ENCODE measurements around the gene TRAPPC6A.

Gene TRAPPC6A

DNA sequence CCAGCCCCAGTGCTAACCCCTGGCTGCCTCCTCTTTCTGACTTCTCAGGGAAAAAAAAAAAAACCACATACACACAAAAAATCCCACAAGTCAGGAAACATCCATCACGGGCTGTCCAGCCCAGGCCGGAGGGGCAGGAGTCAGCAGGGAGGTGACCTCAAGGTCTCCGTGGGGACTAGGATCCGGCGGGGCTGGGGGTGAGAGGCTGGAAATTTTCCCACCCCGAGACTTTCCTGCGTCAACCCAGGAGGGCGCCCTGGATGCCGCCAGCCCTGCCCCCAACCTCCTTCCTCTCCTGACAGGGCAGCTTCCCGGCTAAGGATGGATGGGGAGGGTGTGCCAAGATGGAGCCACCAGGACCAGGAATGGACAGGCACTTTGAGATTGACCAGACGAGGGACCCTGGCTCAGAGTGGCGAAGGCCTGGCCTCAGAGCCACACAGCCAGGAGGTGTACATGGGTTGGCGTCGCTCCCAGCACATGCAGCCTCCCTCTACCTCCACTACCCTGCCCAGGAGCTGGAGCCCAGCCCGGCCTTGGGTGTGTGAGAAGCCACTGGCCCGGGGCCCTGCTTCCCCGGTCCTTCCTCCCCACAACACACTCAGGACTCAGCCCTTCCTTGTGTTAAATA is 33.8 kb upstream of the TRAPPC6A start:
- no peaks in the 10 kb centered on the region for H3K9me3 ChIP-seq (ENCODE audit: control insufficient read depth, low read depth, low read length)
- H3K27ac ChIP-seq (ENCODE audit: low read length): no peak overlapping the region
- no peaks in the 10 kb centered on the region for H3K4me1 ChIP-seq (ENCODE audit: control insufficient read depth, low read depth, low read length)
- no peaks in the 10 kb centered on the region for H3K36me3 ChIP-seq (ENCODE audit: control insufficient read depth, low read depth, low read length)
- H3K9ac ChIP-seq (ENCODE audit: low read length): no peak overlapping the region
- no peak overlapping the region for H3K4me3 ChIP-seq (ENCODE audit: low read length)
- H3K27me3 ChIP-seq (ENCODE audit: control insufficient read depth, insufficient read depth, low read length): peaks cover 30% of the 10 kb centered on the region

DNA sequence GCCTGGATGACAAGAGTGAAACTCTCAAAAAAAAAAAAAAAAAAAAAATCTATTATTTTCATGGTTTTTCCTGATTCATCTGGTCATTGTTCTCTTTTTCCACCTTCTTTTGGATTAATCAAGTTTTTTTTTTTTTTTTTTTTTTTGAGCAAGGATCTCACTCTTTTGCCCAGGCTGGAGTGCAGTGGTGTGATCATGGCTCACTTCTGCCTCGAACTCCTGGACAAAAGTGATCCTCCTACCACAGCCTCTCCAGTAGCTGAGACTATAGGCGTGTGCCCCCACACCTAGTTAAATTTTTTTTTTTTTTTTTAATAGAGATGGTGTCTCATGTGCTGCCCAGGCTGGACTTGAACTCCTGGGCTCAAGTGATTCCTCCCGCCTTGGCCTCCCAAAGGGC is 28.3 kb upstream of the TRAPPC6A start:
- no peaks in the 10 kb centered on the region for H3K4me1 ChIP-seq (ENCODE audit: control insufficient read depth, low read depth, low read length)
- H3K27me3 ChIP-seq (ENCODE audit: control insufficient read depth, insufficient read depth, low read length): peaks cover 4% of the 10 kb centered on the region
- no peaks in the 10 kb centered on the region for H3K36me3 ChIP-seq (ENCODE audit: control insufficient read depth, low read depth, low read length)
- no peak overlapping the region for H3K27ac ChIP-seq (ENCODE audit: low read length)
- H3K9me3 ChIP-seq (ENCODE audit: control insufficient read depth, low read depth, low read length): no peaks in the 10 kb centered on the region
- H3K4me3 ChIP-seq (ENCODE audit: low read length): no peak overlapping the region
- no peak overlapping the region for H3K9ac ChIP-seq (ENCODE audit: low read length)

DNA sequence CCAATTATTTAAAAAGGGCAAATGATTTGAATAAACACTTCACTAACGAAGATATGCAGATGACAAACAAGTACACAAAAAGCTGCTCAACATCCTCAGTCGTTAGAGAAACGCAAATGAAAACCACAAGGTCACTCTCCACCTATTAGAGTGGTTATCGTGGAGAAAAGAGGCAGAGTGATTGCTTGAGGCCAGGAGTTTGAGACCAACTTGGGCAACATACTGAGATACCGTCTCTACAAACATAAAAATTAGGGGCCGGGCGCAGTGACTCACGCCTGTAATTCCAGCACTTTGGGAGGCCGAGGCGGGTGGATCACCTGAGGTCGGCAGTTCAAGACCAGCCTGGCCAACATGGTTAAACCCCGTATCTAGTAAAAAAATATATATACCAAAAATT is 27.8 kb upstream of the TRAPPC6A start:
- no peak overlapping the region for H3K9ac ChIP-seq (ENCODE audit: low read length)
- H3K4me3 ChIP-seq (ENCODE audit: low read length): no peak overlapping the region
- no peaks in the 10 kb centered on the region for H3K4me1 ChIP-seq (ENCODE audit: control insufficient read depth, low read depth, low read length)
- no peaks in the 10 kb centered on the region for H3K9me3 ChIP-seq (ENCODE audit: control insufficient read depth, low read depth, low read length)
- H3K27ac ChIP-seq (ENCODE audit: low read length): no peak overlapping the region
- no peaks in the 10 kb centered on the region for H3K36me3 ChIP-seq (ENCODE audit: control insufficient read depth, low read depth, low read length)
- peaks cover 4% of the 10 kb centered on the region for H3K27me3 ChIP-seq (ENCODE audit: control insufficient read depth, insufficient read depth, low read length)

DNA sequence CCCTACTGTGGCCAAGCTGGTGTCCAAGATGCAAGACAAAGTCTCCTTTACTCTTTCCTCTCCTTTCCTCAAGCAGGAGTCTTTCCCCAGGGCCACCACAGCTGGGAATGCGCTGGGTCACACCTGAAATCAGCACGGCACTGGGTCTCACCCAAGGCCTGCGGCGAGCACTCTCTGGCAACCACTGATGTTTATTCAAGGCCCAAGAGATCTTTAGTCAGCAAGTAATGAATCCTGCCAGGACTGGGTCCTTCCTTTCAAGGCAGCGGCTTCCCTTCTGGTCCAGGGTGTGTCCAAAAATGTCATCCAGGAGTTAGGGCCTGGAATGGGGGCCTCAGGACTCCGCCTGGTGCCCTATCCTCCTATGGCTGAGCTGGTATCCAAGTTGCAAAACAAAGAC is 24.6 kb upstream of the TRAPPC6A start:
- H3K27me3 ChIP-seq (ENCODE audit: control insufficient read depth, insufficient read depth, low read length): no peaks in the 10 kb centered on the region
- no peak overlapping the region for H3K9ac ChIP-seq (ENCODE audit: low read length)
- no peaks in the 10 kb centered on the region for H3K4me1 ChIP-seq (ENCODE audit: control insufficient read depth, low read depth, low read length)
- no peak overlapping the region for H3K27ac ChIP-seq (ENCODE audit: low read length)
- no peaks in the 10 kb centered on the region for H3K36me3 ChIP-seq (ENCODE audit: control insufficient read depth, low read depth, low read length)
- H3K4me3 ChIP-seq (ENCODE audit: low read length): no peak overlapping the region
- H3K9me3 ChIP-seq (ENCODE audit: control insufficient read depth, low read depth, low read length): no peaks in the 10 kb centered on the region

DNA sequence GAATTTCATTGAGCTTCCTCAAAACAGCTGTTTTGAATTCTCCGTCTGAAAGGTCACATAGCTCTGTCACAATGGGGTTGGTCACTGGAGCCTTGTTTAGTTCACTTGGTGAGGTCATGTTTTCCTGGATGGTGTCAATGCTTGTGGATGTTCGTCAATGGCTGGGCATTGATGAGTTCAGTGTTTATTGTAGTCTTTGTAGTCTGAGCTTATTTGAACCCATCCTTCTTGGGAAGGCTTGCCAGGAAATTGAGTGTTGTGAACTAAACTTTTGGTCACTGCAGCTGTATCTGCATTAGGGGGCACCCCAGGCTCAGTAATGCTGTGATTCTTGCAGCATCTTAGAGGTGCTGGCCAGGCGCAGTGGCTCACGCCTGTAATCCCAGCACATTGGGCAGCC is 22.5 kb upstream of the TRAPPC6A start:
- Histone ChIP-seq H3K27ac (ENCODE audit: low read length) (no peak overlapping the region), H3K4me1 (ENCODE audit: control insufficient read depth, low read depth, low read length) (no peaks in the 10 kb centered on the region), H3K36me3 (ENCODE audit: control insufficient read depth, low read depth, low read length) (no peaks in the 10 kb centered on the region), H3K9ac (ENCODE audit: low read length) (no peak overlapping the region), H3K9me3 (ENCODE audit: control insufficient read depth, low read depth, low read length) (no peaks in the 10 kb centered on the region), H3K27me3 (ENCODE audit: control insufficient read depth, insufficient read depth, low read length) (no peaks in the 10 kb centered on the region), H3K4me3 (ENCODE audit: low read length) (no peak overlapping the region)

DNA sequence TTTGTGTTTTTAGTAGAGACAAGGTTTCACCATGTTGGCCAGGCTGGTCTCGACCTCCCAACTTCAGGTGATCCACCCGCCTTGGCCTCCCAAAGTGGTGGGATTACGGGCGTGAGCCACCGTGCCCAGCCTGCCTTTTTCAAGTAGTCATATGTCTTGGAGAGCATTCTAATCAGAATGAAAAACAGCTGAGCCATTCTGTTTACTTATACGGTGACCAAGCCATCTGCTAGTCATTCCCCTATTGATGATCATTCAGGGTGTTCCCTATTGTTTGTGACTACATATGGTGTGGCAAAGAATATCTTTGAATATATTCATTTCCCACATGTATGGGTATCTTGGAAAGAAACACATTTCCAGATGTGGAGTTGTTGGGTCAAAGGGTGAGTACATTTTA is 17.7 kb upstream of the TRAPPC6A start:
- Histone ChIP-seq H3K27me3 (ENCODE audit: control insufficient read depth, insufficient read depth, low read length) (no peaks in the 10 kb centered on the region), H3K27ac (ENCODE audit: low read length) (no peak overlapping the region), H3K9ac (ENCODE audit: low read length) (no peak overlapping the region), H3K4me3 (ENCODE audit: low read length) (no peak overlapping the region), H3K36me3 (ENCODE audit: control insufficient read depth, low read depth, low read length) (no peaks in the 10 kb centered on the region), H3K4me1 (ENCODE audit: control insufficient read depth, low read depth, low read length) (no peaks in the 10 kb centered on the region), H3K9me3 (ENCODE audit: control insufficient read depth, low read depth, low read length) (no peaks in the 10 kb centered on the region)

DNA sequence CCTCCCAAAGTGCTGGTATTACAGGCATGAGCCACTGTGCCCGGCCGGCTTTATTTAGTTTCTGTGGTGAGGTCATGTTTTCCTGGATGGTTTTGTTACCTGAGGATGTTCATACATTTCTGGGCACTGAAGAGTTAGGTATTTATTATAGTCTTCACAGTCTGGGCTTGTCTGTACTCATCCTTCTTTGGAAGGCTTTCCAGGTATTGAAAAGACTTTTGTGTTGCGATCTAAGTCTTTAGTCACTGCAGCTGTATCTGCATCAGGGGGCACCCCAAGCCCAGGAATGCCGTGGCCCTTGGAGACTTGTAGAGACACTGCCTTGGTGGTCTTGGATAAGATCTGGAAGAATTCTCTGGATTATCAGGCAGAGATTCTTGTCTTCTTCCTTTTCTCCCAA is 13.3 kb upstream of the TRAPPC6A start:
- no peak overlapping the region for H3K4me3 ChIP-seq (ENCODE audit: low read length)
- no peaks in the 10 kb centered on the region for H3K36me3 ChIP-seq (ENCODE audit: control insufficient read depth, low read depth, low read length)
- H3K27me3 ChIP-seq (ENCODE audit: control insufficient read depth, insufficient read depth, low read length): no peaks in the 10 kb centered on the region
- H3K27ac ChIP-seq (ENCODE audit: low read length): no peak overlapping the region
- no peaks in the 10 kb centered on the region for H3K9me3 ChIP-seq (ENCODE audit: control insufficient read depth, low read depth, low read length)
- no peak overlapping the region for H3K9ac ChIP-seq (ENCODE audit: low read length)
- no peaks in the 10 kb centered on the region for H3K4me1 ChIP-seq (ENCODE audit: control insufficient read depth, low read depth, low read length)

DNA sequence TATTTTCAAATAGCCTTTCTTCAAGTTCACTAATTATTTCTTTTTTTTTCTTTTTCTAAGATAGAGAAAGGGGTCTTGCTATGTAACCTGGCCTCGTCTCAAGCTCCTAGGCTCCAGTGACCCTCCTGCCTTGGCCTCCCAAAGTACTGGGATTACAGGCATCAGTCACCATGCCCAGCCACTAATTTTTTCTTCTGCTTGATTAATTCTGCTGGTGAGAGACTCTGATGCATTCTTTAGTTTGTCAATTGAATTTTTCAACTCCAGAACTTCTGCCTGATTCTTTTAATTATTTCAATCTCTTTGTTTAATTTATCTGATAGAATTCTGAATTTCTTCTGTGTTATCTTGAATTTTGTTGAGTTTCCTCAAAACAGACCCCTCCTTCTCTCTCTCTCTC is 11.9 kb upstream of the TRAPPC6A start:
- H3K9me3 ChIP-seq (ENCODE audit: control insufficient read depth, low read depth, low read length): no peaks in the 10 kb centered on the region
- H3K36me3 ChIP-seq (ENCODE audit: control insufficient read depth, low read depth, low read length): no peaks in the 10 kb centered on the region
- H3K27ac ChIP-seq (ENCODE audit: low read length): no peak overlapping the region
- no peaks in the 10 kb centered on the region for H3K27me3 ChIP-seq (ENCODE audit: control insufficient read depth, insufficient read depth, low read length)
- H3K4me3 ChIP-seq (ENCODE audit: low read length): no peak overlapping the region
- H3K4me1 ChIP-seq (ENCODE audit: control insufficient read depth, low read depth, low read length): no peaks in the 10 kb centered on the region
- no peak overlapping the region for H3K9ac ChIP-seq (ENCODE audit: low read length)

DNA sequence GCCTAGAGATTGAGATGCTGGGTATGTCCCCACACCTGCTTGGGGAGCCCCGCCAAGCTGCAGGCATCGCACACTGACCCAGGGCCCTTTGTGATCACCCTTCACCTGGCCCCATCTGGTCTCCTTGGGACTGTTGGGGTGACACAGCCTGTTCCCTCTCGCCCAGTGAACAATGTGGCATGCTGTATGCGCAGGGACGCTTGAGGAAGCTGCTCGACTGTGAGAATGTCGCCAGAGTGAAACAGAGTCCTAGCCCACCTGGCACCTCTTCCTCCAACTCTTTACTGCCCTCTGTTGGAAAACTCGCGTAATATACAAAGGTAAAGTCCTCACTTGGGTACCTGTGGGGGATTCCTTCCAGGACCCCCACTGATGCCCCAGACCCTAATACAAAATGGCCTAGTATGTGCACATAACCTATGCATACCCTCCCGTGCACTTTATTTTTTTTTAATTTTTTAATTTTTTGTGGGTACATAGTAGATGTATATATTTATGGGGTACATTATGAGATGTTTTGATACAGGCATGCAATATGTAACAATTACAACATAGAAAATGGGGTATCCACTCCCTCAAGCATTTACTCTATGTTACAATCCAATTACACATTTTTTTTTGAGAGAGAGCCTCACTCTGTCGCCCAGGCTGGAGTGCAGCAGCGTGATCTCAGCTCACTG is 9.5 kb upstream of the TRAPPC6A start:
- H3K9me3 ChIP-seq (ENCODE audit: control insufficient read depth, low read depth, low read length): no peaks in the 10 kb centered on the region
- H3K4me1 ChIP-seq (ENCODE audit: control insufficient read depth, low read depth, low read length): no peaks in the 10 kb centered on the region
- H3K27ac ChIP-seq (ENCODE audit: low read length): no peak overlapping the region
- no peaks in the 10 kb centered on the region for H3K27me3 ChIP-seq (ENCODE audit: control insufficient read depth, insufficient read depth, low read length)
- H3K4me3 ChIP-seq (ENCODE audit: low read length): no peak overlapping the region
- H3K9ac ChIP-seq (ENCODE audit: low read length): no peak overlapping the region
- no peaks in the 10 kb centered on the region for H3K36me3 ChIP-seq (ENCODE audit: control insufficient read depth, low read depth, low read length)

DNA sequence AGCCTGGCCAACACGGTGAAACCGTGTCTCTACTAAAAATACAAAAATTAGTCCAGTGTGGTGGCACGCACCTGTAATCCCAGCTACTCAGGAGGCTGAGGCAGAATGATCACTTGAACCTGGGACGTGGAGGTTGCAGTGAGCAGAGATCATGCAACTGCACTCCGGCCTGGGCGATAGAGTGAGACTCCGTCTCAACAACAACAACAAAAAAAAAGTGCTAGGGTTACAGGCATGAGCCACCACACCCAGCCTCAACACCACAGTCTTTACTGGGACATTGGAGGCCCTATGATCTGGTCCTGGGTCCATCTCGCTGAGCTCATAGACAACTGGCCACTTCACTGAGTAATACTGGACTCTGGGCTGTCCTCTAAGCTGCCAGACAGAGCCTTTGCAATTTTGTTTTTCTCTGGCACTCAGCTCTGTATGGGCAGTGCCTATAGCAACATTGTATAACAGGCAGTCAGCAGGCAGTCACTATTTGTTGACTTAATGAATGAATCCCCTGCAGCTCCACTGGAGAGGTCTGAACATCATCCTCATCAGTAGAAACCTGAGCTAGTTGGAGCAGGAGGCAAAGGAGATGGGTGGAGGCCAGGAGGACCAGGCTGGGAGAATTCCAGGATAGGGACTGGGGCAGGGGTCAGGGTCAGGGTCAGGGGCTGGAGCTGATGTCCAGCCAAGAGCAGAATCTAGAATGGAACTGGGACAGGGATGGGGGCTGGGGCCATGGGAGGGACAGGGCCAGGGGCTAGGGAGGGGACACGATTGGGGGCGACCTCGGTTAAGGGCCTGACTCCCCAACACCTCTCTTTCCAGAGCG is 8.7 kb upstream of the TRAPPC6A start:
- Histone ChIP-seq H3K9ac (ENCODE audit: low read length) (no peak overlapping the region), H3K4me1 (ENCODE audit: control insufficient read depth, low read depth, low read length) (no peaks in the 10 kb centered on the region), H3K4me3 (ENCODE audit: low read length) (no peak overlapping the region), H3K27me3 (ENCODE audit: control insufficient read depth, insufficient read depth, low read length) (no peaks in the 10 kb centered on the region), H3K9me3 (ENCODE audit: control insufficient read depth, low read depth, low read length) (no peaks in the 10 kb centered on the region), H3K36me3 (ENCODE audit: control insufficient read depth, low read depth, low read length) (no peaks in the 10 kb centered on the region), H3K27ac (ENCODE audit: low read length) (no peak overlapping the region)

DNA sequence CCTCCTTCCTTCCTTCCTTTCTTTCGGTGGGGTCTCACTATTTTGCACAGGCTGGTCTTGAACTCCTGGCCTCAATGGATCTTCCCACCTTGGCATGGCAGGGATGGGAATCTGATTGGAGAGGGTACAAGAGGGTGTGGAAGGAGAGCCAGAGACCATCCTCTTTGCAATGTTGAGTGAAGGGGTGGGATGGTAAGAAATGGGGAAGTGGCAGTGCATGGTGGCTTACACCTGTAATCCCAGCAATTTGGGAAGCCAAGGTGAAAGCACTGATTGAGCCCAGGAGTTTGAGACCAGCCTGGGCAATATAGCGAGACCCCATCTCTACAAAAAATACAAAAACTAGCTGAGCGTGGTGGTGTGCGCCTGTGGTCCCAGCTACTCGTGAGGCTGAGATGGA is 6.1 kb upstream of the TRAPPC6A start:
- no peaks in the 10 kb centered on the region for H3K4me1 ChIP-seq (ENCODE audit: control insufficient read depth, low read depth, low read length)
- H3K27ac ChIP-seq (ENCODE audit: low read length): no peak overlapping the region
- H3K36me3 ChIP-seq (ENCODE audit: control insufficient read depth, low read depth, low read length): no peaks in the 10 kb centered on the region
- H3K9me3 ChIP-seq (ENCODE audit: control insufficient read depth, low read depth, low read length): no peaks in the 10 kb centered on the region
- H3K9ac ChIP-seq (ENCODE audit: low read length): no peak overlapping the region
- H3K4me3 ChIP-seq (ENCODE audit: low read length): no peak overlapping the region
- no peaks in the 10 kb centered on the region for H3K27me3 ChIP-seq (ENCODE audit: control insufficient read depth, insufficient read depth, low read length)
